ENCODE results near the gene FSIP1. TPM values are rescaled to one million over a fixed set of nuclear protein-coding genes. Genes with fewer than 3 reads are reported as not detected.

FSIP1 gene
- total and polyA plus RNA-seq, 9 of the 15 experiments (the other 6 are each of a cell fraction or from before 2014, with no cell fraction given): 0.07 to 0.51 (median 0.29) TPM

DNA sequence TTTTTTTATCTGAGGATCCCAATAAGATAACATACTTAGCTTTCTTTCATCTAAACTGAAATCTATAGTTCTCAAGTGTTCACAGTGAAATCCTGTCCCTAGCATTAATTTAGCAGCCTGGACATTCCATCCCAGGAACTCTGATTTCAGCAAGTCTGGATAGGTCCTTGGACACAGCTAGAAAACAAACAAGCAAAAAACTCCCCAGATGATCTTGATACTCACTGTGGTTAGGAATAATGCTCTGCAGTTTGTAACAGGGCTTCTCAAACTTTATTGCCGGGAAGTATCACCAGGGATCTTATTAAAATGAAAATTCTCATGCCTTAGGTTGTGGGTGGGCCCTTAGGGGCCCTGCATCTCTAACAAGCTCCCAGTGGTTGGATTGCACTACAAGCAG, 177.5 kb downstream of the FSIP1 start (continued):
- TF ChIP-seq, protein P1, sequence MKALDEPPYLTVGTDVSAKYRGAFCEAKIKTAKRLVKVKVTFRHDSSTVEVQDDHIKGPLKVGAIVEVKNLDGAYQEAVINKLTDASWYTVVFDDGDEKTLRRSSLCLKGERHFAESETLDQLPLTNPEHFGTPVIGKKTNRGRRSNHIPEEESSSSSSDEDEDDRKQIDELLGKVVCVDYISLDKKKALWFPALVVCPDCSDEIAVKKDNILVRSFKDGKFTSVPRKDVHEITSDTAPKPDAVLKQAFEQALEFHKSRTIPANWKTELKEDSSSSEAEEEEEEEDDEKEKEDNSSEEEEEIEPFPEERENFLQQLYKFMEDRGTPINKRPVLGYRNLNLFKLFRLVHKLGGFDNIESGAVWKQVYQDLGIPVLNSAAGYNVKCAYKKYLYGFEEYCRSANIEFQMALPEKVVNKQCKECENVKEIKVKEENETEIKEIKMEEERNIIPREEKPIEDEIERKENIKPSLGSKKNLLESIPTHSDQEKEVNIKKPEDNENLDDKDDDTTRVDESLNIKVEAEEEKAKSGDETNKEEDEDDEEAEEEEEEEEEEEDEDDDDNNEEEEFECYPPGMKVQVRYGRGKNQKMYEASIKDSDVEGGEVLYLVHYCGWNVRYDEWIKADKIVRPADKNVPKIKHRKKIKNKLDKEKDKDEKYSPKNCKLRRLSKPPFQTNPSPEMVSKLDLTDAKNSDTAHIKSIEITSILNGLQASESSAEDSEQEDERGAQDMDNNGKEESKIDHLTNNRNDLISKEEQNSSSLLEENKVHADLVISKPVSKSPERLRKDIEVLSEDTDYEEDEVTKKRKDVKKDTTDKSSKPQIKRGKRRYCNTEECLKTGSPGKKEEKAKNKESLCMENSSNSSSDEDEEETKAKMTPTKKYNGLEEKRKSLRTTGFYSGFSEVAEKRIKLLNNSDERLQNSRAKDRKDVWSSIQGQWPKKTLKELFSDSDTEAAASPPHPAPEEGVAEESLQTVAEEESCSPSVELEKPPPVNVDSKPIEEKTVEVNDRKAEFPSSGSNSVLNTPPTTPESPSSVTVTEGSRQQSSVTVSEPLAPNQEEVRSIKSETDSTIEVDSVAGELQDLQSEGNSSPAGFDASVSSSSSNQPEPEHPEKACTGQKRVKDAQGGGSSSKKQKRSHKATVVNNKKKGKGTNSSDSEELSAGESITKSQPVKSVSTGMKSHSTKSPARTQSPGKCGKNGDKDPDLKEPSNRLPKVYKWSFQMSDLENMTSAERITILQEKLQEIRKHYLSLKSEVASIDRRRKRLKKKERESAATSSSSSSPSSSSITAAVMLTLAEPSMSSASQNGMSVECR (CRISPR knock-in tag; IDR thresholded peaks at IDR 0.05): no peak
- TF ChIP-seq SMAD4 (CRISPR knock-in tag; conservative IDR thresholded peaks at IDR 0.05): no peak
- no peak for TF ChIP-seq FIP1L1 (IDR thresholded peaks at IDR 0.05; ENCODE audit: low read depth, low read length, poor library complexity, severe bottlenecking)
- no peak for TF ChIP-seq SRF (CRISPR knock-in tag; IDR thresholded peaks at IDR 0.05)

GRCh38 chr15:39602143-39602542, 180.5 kb downstream of the FSIP1 start:
- Histone ChIP-seq H3K9ac (ENCODE audit: insufficient read depth in 1 of 2, low read depth in 2 of 2, low read length in 2 of 2) (no peak overlapping the region), H3K4me2 (ENCODE audit: insufficient read depth, low read length) (no peak overlapping the region), H3K9me1 (ENCODE audit: control insufficient read depth, insufficient read depth, low read length) (no peaks in the 10 kb centered on the region), H4K20me1 (replicated peaks; ENCODE audit: control insufficient read depth, insufficient read depth, low read length) (no peaks in the 10 kb centered on the region), H3K4me1 (replicated peaks in 1 of 2; ENCODE audit: control insufficient read depth in 2 of 2, insufficient read depth in 2 of 2, low read length in 2 of 2) (no peaks in the 10 kb centered on the region), H3K4me3 (no peak overlapping the region), H3K27me3 (ENCODE audit: control insufficient read depth in 2 of 2, insufficient read depth in 2 of 2, low read length in 2 of 2) (peaks cover 8 to 16% of the 10 kb centered on the region in 2 experiments; a peak in 2 of 5 replicates), H3K9me3 (replicated peaks; ENCODE audit: control insufficient read depth, insufficient read depth, low read depth, low read length) (no peaks in the 10 kb centered on the region), H3K79me2 (ENCODE audit: control insufficient read depth, insufficient read depth, low read length) (no peaks in the 10 kb centered on the region), H2AFZ (ENCODE audit: low read depth, low read length) (no peak overlapping the region), H3K27ac (ENCODE audit: extremely low read depth, low read depth, low read length) (no peak overlapping the region), H3K36me3 (ENCODE audit: control insufficient read depth, insufficient read depth, low read length) (no peaks in the 10 kb centered on the region)
- ChIA-PET CTCF (ENCODE audit: low intra/inter-chr PET ratio) (no interaction called here), POLR2A (no interaction called here)
- in situ Hi-C loops (cut with MboI): no loop called here
- 0% methylated on average over 5 of the region's 5 CpGs for WGBS (ENCODE audit: insufficient coverage, low coverage, missing lambda C conversion rate)
- peak in 1 of 4 experiments; percentile 12 for DNase-seq (ENCODE audit: extremely low read depth in 1 of 4, low spot score in 3 of 4)
- ATAC-seq: no peak
- no TSS peak for BruUV-seq (replicated peaks)
- intact Hi-C loops (cut with micrococcal nuclease): no loop called here
- peak; percentile 11 for FAIRE-seq
- TF ChIP-seq MYBL2 (IDR thresholded peaks at IDR 0.05; ENCODE audit: low read depth): no peak
- TF ChIP-seq MYBL2 (CRISPR knock-in tag; IDR thresholded peaks at IDR 0.05; ENCODE audit: borderline replicate concordance): no peak
- TF ChIP-seq PRMT5 (CRISPR knock-in tag; IDR thresholded peaks at IDR 0.05): no peak
- TF ChIP-seq RAD21 (CRISPR knock-in tag; conservative IDR thresholded peaks at IDR 0.05 in 1 of 2, IDR thresholded peaks at IDR 0.05 in 1 of 2): peak in 1 of 2 experiments; percentile 30; a peak in 2 of 4 replicates
- no peak for TF ChIP-seq SMAD3 (CRISPR knock-in tag; conservative IDR thresholded peaks at IDR 0.05)
- TF ChIP-seq, protein P2, sequence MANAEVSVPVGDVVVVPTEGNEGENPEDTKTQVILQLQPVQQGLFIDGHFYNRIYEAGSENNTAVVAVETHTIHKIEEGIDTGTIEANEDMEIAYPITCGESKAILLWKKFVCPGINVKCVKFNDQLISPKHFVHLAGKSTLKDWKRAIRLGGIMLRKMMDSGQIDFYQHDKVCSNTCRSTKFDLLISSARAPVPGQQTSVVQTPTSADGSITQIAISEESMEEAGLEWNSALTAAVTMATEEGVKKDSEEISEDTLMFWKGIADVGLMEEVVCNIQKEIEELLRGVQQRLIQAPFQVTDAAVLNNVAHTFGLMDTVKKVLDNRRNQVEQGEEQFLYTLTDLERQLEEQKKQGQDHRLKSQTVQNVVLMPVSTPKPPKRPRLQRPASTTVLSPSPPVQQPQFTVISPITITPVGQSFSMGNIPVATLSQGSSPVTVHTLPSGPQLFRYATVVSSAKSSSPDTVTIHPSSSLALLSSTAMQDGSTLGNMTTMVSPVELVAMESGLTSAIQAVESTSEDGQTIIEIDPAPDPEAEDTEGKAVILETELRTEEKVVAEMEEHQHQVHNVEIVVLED (CRISPR knock-in tag; IDR thresholded peaks at IDR 0.05): no peak
- TF ChIP-seq CTCF (IDR thresholded peaks at IDR 0.05 in 2 of 3, conservative IDR thresholded peaks at IDR 0.05 in 1 of 3; ENCODE audit: insufficient read depth in 2 of 3, low read depth in 1 of 3, low read length in 3 of 3): peak; percentile 31 to 40 (median 38); a peak in 4 of 6 replicates
- TF ChIP-seq SNAPC5 (CRISPR knock-in tag; IDR thresholded peaks at IDR 0.05): no peak
- no peak for TF ChIP-seq CREBBP (IDR thresholded peaks at IDR 0.05; ENCODE audit: low read depth, low read length)

All from K562 (cell line).